Gastroesophageal sphincter (tissue), 4 donors: ENCODE measurements around the gene EFNB3. TPM values are rescaled to one million over a fixed set of nuclear protein-coding genes. Genes with fewer than 3 reads are reported as not detected.
A peak's percentile ranks its signal among the peaks of the same experiment; 100 is the strongest.

ENCODE experiments used
- ATAC-seq: fragments of 150-250 bp; one replicate; pipeline ENCODE4 v1.9.1; 2016; ENCODE audit warnings: mild to moderate bottlenecking, moderate library complexity
- H3K27ac ChIP-seq, 4 donors: fragments of 200-600 bp; sonication (generic) in 3 of 4; 1 replicate in 3 of 4; 2 replicates in 1 of 4; pipeline ENCODE4 v1.5.1; 2016 to 2019
- H3K27me3 ChIP-seq: fragments of 200-600 bp; sonication (generic); one replicate; pipeline ENCODE4 v1.5.1; 2019
- H3K36me3 ChIP-seq, 2 donors: fragments of 200-600 bp; sonication (generic); one replicate each; pipeline ENCODE4 v1.5.1; 2019; ENCODE audit warnings: control low read depth in 1 of 2
- H3K4me1 ChIP-seq, 3 donors: fragments of 200-600 bp; sonication (generic); 1 replicate in 2 of 3; 2 replicates in 1 of 3; pipeline ENCODE4 v1.5.1; 2016 to 2019; ENCODE audit warnings: control low read depth in 2 of 3
- H3K4me3 ChIP-seq, 2 donors: fragments of 200-600 bp; sonication (generic); one replicate each; pipeline ENCODE4 v1.5.1; 2019; ENCODE audit warnings: mild to moderate bottlenecking in 1 of 2, moderate library complexity in 1 of 2
- H3K9me3 ChIP-seq, 3 donors: fragments of 200-600 bp; sonication (generic); one replicate each; pipeline ENCODE4 v1.5.1; 2017 to 2019; ENCODE audit warnings: control low read depth in 2 of 3
- CTCF ChIP-seq, 4 experiments: fragments of 200-600 bp in 2 of 4; fragments of 450-650 bp in 2 of 4; sonication (generic) in 1 of 4; IDR thresholded peaks; one replicate each; pipeline ENCODE4 v1.5.1; 2017 to 2019; ENCODE audit warnings: antibody characterized with exemption in 4 of 4, mild to moderate bottlenecking in 2 of 4, moderate library complexity in 2 of 4
- EP300 ChIP-seq: sonication (generic); formaldehyde crosslinking; IDR thresholded peaks from one replicate; pipeline ENCODE4 v1.6.1; 2017; ENCODE audit warnings: antibody characterized with exemption, mild to moderate bottlenecking
- POLR2A ChIP-seq, 2 donors: fragments of 450-650 bp; IDR thresholded peaks; one replicate each; pipeline ENCODE4 v1.6.1; 2017; ENCODE audit warnings: antibody characterized with exemption in 2 of 2, mild to moderate bottlenecking in 2 of 2, moderate library complexity in 1 of 2
- POLR2AphosphoS5 ChIP-seq: sonication (generic); formaldehyde crosslinking; IDR thresholded peaks from one replicate; pipeline ENCODE4 v1.6.1; 2017; ENCODE audit warnings: antibody characterized with exemption
- WGBS, 2 donors: methylation state at CpG; one replicate each; pipeline ENCODE4 v1.1.5; 2018; ENCODE audit warnings: low coverage in 1 of 2; 5-methylcytosine and 5-hydroxymethylcytosine counted together
- total RNA-seq, 4 donors: library from RNA; depleted of rRNA; stranded (reverse); fragments of >200 nt; gene quantifications; one replicate each; pipeline ENCODE4 v1.1.0, GENCODE V29; 2016

The EFNB3 gene
- total RNA-seq, 4 donors from 2014 or later: 0.27 to 0.52 TPM; not detected in 2

- Histone ChIP-seq H3K27ac (peak overlapping the region; percentile 65 to 97 (median 96)), H3K9me3 (no peaks in the 10 kb centered on the region), H3K36me3 (no peaks in the 10 kb centered on the region), H3K4me3 (peak overlapping the region; percentile 77 to 84), H3K27me3 (no peaks in the 10 kb centered on the region), H3K4me1 (peaks cover 3 to 40% (median 15%) of the 10 kb centered on the region in 3 donors)
- TF ChIP-seq POLR2A (IDR thresholded peaks at IDR 0.05) (no peak), CTCF (IDR thresholded peaks at IDR 0.05) (no peak), POLR2AphosphoS5 (no peak), EP300 (no peak)
- 58 to 61% methylated on average over 14 to 15 of the region's 15 CpGs for WGBS, 2 donors
- no peak for ATAC-seq
Measured at GRCh38 chr17:7684851-7685532, 20.0 kb upstream of the EFNB3 start.

- ATAC-seq: peak; percentile 81
- WGBS, 2 donors: 3 to 7% methylated on average over 21 to 41 of the region's 44 CpGs
Measured at GRCh38 chr17:7685533-7686221, 19.3 kb upstream of the EFNB3 start.

GRCh38 chr17:7686222-7687071 lies 18.6 kb upstream of the EFNB3 start:
- Histone ChIP-seq H3K4me1 (peaks cover 3 to 42% (median 15%) of the 10 kb centered on the region in 3 donors), H3K36me3 (peaks cover 0 to 13% of the 10 kb centered on the region in 2 donors), H3K4me3 (peak overlapping the region; percentile 77 to 84), H3K27me3 (no peaks in the 10 kb centered on the region), H3K27ac (peak overlapping the region; percentile 88 to 97 (median 96)), H3K9me3 (no peaks in the 10 kb centered on the region)
- peak; percentile 88 for TF ChIP-seq POLR2AphosphoS5
- TF ChIP-seq POLR2A (IDR thresholded peaks at IDR 0.05): peak; percentile 52 to 60
- TF ChIP-seq EP300: no peak
- TF ChIP-seq CTCF (IDR thresholded peaks at IDR 0.05): peak in 1 of 4 experiments; percentile 8
- peak; percentile 63 for ATAC-seq
- 0 to 1% methylated on average over 5 to 20 of the region's 30 CpGs for WGBS, 2 donors

More at GRCh38 chr17:7685533-7686221, 19.3 kb upstream of the EFNB3 start:
- peak; percentile 83 for TF ChIP-seq POLR2AphosphoS5
- peak in 1 of 4 experiments; percentile 9 for TF ChIP-seq CTCF (IDR thresholded peaks at IDR 0.05)
- no peak for TF ChIP-seq EP300
- TF ChIP-seq POLR2A (IDR thresholded peaks at IDR 0.05): peak; percentile 38 to 40
- peak overlapping the region; percentile 88 to 97 (median 96) for H3K27ac ChIP-seq
- no peaks in the 10 kb centered on the region for H3K9me3 ChIP-seq
- H3K4me1 ChIP-seq: peaks cover 3 to 42% (median 15%) of the 10 kb centered on the region in 3 donors
- H3K27me3 ChIP-seq: no peaks in the 10 kb centered on the region
- H3K4me3 ChIP-seq: peak overlapping the region; percentile 77 to 84
- peaks cover 0 to 6% of the 10 kb centered on the region in 2 donors for H3K36me3 ChIP-seq

- Histone ChIP-seq H3K9me3 (no peaks in the 10 kb centered on the region), H3K27ac (peak within 1 kb of the TSS; percentile 88 to 97 (median 96)), H3K4me3 (peak within 1 kb of the TSS; percentile 77 to 84), H3K36me3 (peaks cover 0 to 22% of the 10 kb centered on the region in 2 donors), H3K27me3 (no peaks in the 10 kb centered on the region), H3K4me1 (peaks cover 3 to 42% (median 15%) of the 10 kb centered on the region in 3 donors)
- TF ChIP-seq CTCF (IDR thresholded peaks at IDR 0.05): peak in 2 of 4 experiments; percentile 15 to 29
- TF ChIP-seq POLR2A (IDR thresholded peaks at IDR 0.05): peak; percentile 64 to 68
- no peak for TF ChIP-seq EP300
- peak; percentile 84 for TF ChIP-seq POLR2AphosphoS5
- 0 to 1% methylated on average over 10 to 11 of the region's 30 CpGs for WGBS, 2 donors
- peak; percentile 48 for ATAC-seq
Measured at GRCh38 chr17:7687072-7687907, 17.7 kb upstream of the EFNB3 start, which contains the start of gene TP53. TP53 (minus strand) TSS chr17:7687490; CDS start chr17:7676594, 10,896 bp downstream.
